Type B pancreatic cell (in vitro differentiated cells): Measurements from ENCODE around the gene CRY2. TPM values are rescaled to one million over a fixed set of nuclear protein-coding genes. Genes with fewer than 3 reads are reported as not detected.
"Not testable (repeated sequence)": the region's sequence is repeated elsewhere in the genome, so short reads cannot be mapped to it uniquely, and the experiment has no call there.

Experiments used
- DNase-seq: peaks from one replicate; pipeline ENCODE4 v3.0.0; 2021; ENCODE audit warnings: mixed read lengths; ENCODE audit not compliant: unreplicated experiment; ENCODE audit errors: extremely low spot score
- H3K27ac Mint-ChIP-seq: 2 replicates; pipeline ENCODE4 v1.8.0; 2021; ENCODE audit warnings: mild to moderate bottlenecking, mixed read lengths
- H3K27me3 Mint-ChIP-seq: 2 replicates; pipeline ENCODE4 v1.8.0; 2021; ENCODE audit warnings: mixed read lengths
- H3K36me3 Mint-ChIP-seq: 2 replicates; pipeline ENCODE4 v1.8.0; 2021; ENCODE audit warnings: mixed read lengths
- H3K4me1 Mint-ChIP-seq: one replicate; pipeline ENCODE4 v1.8.0; 2021; ENCODE audit warnings: mixed read lengths; ENCODE audit not compliant: unreplicated experiment
- H3K4me3 Mint-ChIP-seq: 2 replicates; pipeline ENCODE4 v1.8.0; 2021; ENCODE audit warnings: mild to moderate bottlenecking, mixed read lengths
- H3K9me3 Mint-ChIP-seq: 2 replicates; pipeline ENCODE4 v1.8.0; 2021; ENCODE audit warnings: mixed read lengths
- CTCF ChIP-seq: fragments of 200-600 bp; sonication (generic); conservative IDR thresholded peaks from 2 replicates; pipeline ENCODE4 v1.5.0; 2021; ENCODE audit warnings: antibody characterized with exemption, mild to moderate bottlenecking
- total RNA-seq: library from RNA; stranded (reverse); gene quantifications from 2 replicates; pipeline ENCODE4 v1.2.1, GENCODE V29; 2021; ENCODE audit warnings: low replicate concordance

CRY2 gene
- total RNA-seq, 1 donor from 2014 or later: 27.7 TPM

GRCh38 chr11:45816614-45817013 lies 30.7 kb upstream of the CRY2 start:
- Mint-ChIP-seq H3K4me3 (no peak overlapping the region), H3K9me3 (no peaks in the 10 kb centered on the region), H3K36me3 (no peaks in the 10 kb centered on the region), H3K27ac (no peak overlapping the region), H3K27me3 (no peaks in the 10 kb centered on the region), H3K4me1 (peaks cover 5% of the 10 kb centered on the region)
- no peak for DNase-seq
- TF ChIP-seq CTCF: no peak

GRCh38 chr11:45817191-45817590 lies 30.1 kb upstream of the CRY2 start:
- Mint-ChIP-seq H3K4me3 (no peak overlapping the region), H3K9me3 (no peaks in the 10 kb centered on the region), H3K36me3 (no peaks in the 10 kb centered on the region), H3K27me3 (no peaks in the 10 kb centered on the region), H3K27ac (no peak overlapping the region), H3K4me1 (peaks cover 5% of the 10 kb centered on the region)
- no peak for DNase-seq
- TF ChIP-seq CTCF: no peak

GRCh38 chr11:45818961-45819605 lies 28.2 kb upstream of the CRY2 start:
- Mint-ChIP-seq H3K27me3 (no peaks in the 10 kb centered on the region), H3K36me3 (no peaks in the 10 kb centered on the region), H3K27ac (peak overlapping the region; percentile 43), H3K4me1 (peaks cover 14% of the 10 kb centered on the region), H3K9me3 (no peaks in the 10 kb centered on the region), H3K4me3 (no peak overlapping the region)
- TF ChIP-seq CTCF: no peak
- no peak for DNase-seq

- Mint-ChIP-seq H3K4me1 (peaks cover 18% of the 10 kb centered on the region), H3K9me3 (no peaks in the 10 kb centered on the region), H3K27ac (no peak overlapping the region), H3K36me3 (no peaks in the 10 kb centered on the region), H3K4me3 (no peak overlapping the region), H3K27me3 (peaks cover 3% of the 10 kb centered on the region)
- TF ChIP-seq CTCF: no peak
- no peak for DNase-seq
Measured at GRCh38 chr11:45820211-45820857, 26.9 kb upstream of the CRY2 start.

- H3K4me1 Mint-ChIP-seq: peaks cover 13% of the 10 kb centered on the region
- DNase-seq, H3K36me3 Mint-ChIP-seq, H3K4me3 Mint-ChIP-seq, H3K9me3 Mint-ChIP-seq: not testable (repeated sequence)
- peak overlapping the region; percentile 64 for H3K27ac Mint-ChIP-seq
- peaks cover 11% of the 10 kb centered on the region for H3K27me3 Mint-ChIP-seq
Measured at GRCh38 chr11:45826492-45826891, 20.8 kb upstream of the CRY2 start.

GRCh38 chr11:45827123-45827522 lies 20.2 kb upstream of the CRY2 start:
- Mint-ChIP-seq H3K27me3 (peaks cover 11% of the 10 kb centered on the region), H3K27ac (no peak overlapping the region), H3K36me3 (no peaks in the 10 kb centered on the region), H3K4me1 (peaks cover 13% of the 10 kb centered on the region), H3K4me3 (no peak overlapping the region), H3K9me3 (no peaks in the 10 kb centered on the region)
- DNase-seq: no peak
- no peak for TF ChIP-seq CTCF
